Glutamatergic neuron (in vitro differentiated cells): ENCODE results near the gene GDPD5. TPM values are rescaled to one million over a fixed set of nuclear protein-coding genes. Genes with fewer than 3 reads are reported as not detected.

Experiments
- DNase-seq: peaks from one replicate; pipeline ENCODE4 v3.0.0; 2022
- H3K27ac Mint-ChIP-seq: one replicate; pipeline ENCODE4 v1.8.0; 2020; ENCODE audit warnings: mild to moderate bottlenecking, mixed read lengths, inconsistent platforms; ENCODE audit not compliant: unreplicated experiment
- H3K27me3 Mint-ChIP-seq: one replicate; pipeline ENCODE4 v1.8.0; 2020; ENCODE audit warnings: mild to moderate bottlenecking, moderate library complexity, mixed read lengths, inconsistent platforms; ENCODE audit not compliant: unreplicated experiment
- H3K36me3 Mint-ChIP-seq: one replicate; pipeline ENCODE4 v1.8.0; 2020; ENCODE audit warnings: mild to moderate bottlenecking, mixed read lengths, inconsistent platforms; ENCODE audit not compliant: unreplicated experiment
- H3K4me1 Mint-ChIP-seq: one replicate; pipeline ENCODE4 v1.8.0; 2020; ENCODE audit warnings: mild to moderate bottlenecking, low read depth, mixed read lengths, inconsistent platforms; ENCODE audit not compliant: unreplicated experiment
- H3K4me3 Mint-ChIP-seq: one replicate; pipeline ENCODE4 v1.8.0; 2020; ENCODE audit warnings: mild to moderate bottlenecking, mixed read lengths, inconsistent platforms; ENCODE audit not compliant: unreplicated experiment
- H3K9me3 Mint-ChIP-seq: one replicate; pipeline ENCODE4 v1.8.0; 2020; ENCODE audit warnings: mild to moderate bottlenecking, moderate library complexity, mixed read lengths, inconsistent platforms; ENCODE audit not compliant: unreplicated experiment
- total RNA-seq: library from RNA; stranded (reverse); fragmentation: NEBNext Ultra II Directional; extraction: Animal tissue kit (Norgen Biotek cat#: 25700); gene quantifications from one replicate; pipeline ENCODE4 v1.2.1, GENCODE V29; 2021; ENCODE audit not compliant: unreplicated experiment
- TF ChIP-seq, protein P1 (sequence below): fragments of 200-600 bp; sonication (generic); IDR thresholded peaks from one replicate; pipeline ENCODE4 v1.5.0; 2021; ENCODE audit not compliant: partially characterized antibody, unreplicated experiment

GDPD5 gene
- total RNA-seq, 1 donor from 2014 or later: 147 TPM

DNA sequence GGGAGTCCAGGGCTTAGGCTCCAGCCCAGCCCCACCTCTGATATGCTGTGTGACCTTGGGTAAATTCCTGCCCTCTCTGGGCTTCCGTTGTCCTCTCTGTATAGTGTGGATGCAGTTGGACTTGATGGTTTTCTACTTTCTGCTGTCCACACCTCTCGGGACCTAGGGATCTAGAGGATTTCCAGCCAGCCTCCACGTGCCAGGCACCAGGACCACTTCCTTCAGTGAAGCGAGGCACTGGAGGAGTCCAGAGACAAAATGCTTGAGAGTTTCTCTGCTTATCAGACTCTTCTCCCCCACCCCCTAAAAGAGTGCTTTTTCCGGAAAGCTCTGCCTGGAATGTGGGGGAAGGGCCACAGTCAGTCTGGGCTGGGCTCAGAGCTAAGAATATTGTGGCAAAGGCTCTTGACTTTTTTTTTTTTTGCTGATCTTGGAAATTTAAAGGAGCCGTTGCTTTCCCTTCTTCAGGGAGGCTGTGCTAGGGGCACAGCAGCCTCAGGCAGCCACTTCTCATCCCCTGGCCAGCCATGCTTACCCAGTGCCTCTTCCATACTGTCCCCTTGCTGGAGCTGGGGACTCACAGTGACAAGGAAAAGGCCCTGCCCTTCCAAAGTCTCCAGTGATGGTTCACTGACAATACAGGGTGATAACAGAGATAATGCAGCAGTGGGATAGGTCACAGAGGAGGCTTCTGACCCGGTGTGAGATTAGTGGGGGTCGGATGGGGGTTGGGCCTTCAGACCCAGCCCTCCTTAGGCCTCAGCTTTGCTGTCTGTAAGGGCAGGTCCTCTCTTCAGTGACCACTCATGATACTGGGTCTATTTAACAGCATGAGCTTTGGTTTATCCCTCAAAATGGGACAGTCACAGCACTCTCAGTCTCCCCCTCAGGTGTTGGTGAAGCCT is 33.5 kb upstream of the GDPD5 start:
- peaks cover 16% of the 10 kb centered on the region for H3K4me1 Mint-ChIP-seq
- peaks cover 9% of the 10 kb centered on the region for H3K27me3 Mint-ChIP-seq
- H3K4me3 Mint-ChIP-seq: no peak overlapping the region
- no peaks in the 10 kb centered on the region for H3K36me3 Mint-ChIP-seq
- no peak overlapping the region for H3K27ac Mint-ChIP-seq
- TF ChIP-seq, protein P1, sequence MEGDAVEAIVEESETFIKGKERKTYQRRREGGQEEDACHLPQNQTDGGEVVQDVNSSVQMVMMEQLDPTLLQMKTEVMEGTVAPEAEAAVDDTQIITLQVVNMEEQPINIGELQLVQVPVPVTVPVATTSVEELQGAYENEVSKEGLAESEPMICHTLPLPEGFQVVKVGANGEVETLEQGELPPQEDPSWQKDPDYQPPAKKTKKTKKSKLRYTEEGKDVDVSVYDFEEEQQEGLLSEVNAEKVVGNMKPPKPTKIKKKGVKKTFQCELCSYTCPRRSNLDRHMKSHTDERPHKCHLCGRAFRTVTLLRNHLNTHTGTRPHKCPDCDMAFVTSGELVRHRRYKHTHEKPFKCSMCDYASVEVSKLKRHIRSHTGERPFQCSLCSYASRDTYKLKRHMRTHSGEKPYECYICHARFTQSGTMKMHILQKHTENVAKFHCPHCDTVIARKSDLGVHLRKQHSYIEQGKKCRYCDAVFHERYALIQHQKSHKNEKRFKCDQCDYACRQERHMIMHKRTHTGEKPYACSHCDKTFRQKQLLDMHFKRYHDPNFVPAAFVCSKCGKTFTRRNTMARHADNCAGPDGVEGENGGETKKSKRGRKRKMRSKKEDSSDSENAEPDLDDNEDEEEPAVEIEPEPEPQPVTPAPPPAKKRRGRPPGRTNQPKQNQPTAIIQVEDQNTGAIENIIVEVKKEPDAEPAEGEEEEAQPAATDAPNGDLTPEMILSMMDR: no peak
- peaks cover 10% of the 10 kb centered on the region for H3K9me3 Mint-ChIP-seq
- DNase-seq: no peak

DNA sequence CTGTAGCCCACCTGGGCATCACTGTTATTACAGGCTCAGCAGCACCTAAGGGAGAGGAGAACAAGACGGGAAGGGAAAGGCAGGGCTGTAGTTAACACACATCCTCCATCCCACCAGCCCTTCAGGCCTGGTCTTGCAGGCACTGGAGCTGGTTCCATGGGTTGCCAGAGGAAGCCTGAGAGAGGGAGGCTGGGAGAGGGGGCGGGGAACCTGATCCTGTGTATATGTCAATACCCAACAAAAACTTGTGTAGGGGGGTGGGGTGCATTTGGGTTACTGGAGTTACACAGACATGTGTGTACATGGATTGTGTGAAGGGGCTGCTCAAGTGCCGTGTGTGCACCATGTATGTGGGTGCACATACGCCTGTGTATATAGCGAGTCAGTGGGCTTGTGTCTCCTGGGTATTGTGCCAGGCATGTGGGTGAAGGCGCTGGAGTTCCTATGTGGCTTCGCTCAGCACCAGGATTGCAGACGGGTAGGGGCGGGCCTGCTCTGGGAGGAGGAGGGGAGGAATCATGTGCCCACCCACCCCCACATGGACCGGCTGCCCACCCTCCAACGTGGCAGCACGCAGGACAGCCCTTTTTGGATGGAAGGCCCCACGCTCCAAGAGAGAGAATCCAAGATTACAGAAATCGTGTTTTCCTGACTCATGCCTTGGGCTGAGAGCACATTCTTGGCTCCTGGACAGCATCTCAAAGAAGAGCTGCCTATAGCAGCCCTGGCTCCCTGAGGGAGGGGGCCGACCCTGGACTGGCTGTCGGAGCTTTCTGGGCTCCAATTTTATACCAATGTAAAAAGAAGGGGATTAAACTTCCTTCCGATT is 32.1 kb upstream of the GDPD5 start:
- Mint-ChIP-seq H3K9me3 (peaks cover 10% of the 10 kb centered on the region), H3K36me3 (no peaks in the 10 kb centered on the region), H3K4me1 (peaks cover 8% of the 10 kb centered on the region), H3K4me3 (no peak overlapping the region), H3K27ac (no peak overlapping the region), H3K27me3 (peaks cover 1% of the 10 kb centered on the region)
- TF ChIP-seq, protein P1: no peak
- no peak for DNase-seq

DNA sequence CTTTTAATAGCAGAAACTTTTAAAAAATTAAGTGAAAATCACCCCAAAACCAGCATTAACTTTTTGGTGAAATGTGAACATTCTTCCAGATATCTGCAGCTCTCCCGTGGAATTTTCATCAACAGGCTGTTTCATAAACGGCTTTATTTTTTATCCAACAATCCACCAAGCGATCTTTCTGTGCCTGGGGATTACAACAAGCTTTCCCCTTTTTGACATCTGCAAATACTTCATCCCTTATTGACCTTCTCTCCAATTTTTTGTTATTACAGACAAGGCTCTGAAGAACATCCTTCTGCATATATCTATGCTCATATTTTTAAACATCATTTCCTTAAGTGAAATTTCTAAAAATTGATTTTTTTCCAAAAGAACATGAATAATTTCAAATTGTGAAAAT is 30.5 kb upstream of the GDPD5 start:
- TF ChIP-seq, protein P1: no peak
- no peaks in the 10 kb centered on the region for H3K36me3 Mint-ChIP-seq
- DNase-seq: no peak
- no peak overlapping the region for H3K27ac Mint-ChIP-seq
- H3K9me3 Mint-ChIP-seq: peaks cover 5% of the 10 kb centered on the region
- no peak overlapping the region for H3K4me3 Mint-ChIP-seq
- peaks cover 3% of the 10 kb centered on the region for H3K4me1 Mint-ChIP-seq
- no peaks in the 10 kb centered on the region for H3K27me3 Mint-ChIP-seq

DNA sequence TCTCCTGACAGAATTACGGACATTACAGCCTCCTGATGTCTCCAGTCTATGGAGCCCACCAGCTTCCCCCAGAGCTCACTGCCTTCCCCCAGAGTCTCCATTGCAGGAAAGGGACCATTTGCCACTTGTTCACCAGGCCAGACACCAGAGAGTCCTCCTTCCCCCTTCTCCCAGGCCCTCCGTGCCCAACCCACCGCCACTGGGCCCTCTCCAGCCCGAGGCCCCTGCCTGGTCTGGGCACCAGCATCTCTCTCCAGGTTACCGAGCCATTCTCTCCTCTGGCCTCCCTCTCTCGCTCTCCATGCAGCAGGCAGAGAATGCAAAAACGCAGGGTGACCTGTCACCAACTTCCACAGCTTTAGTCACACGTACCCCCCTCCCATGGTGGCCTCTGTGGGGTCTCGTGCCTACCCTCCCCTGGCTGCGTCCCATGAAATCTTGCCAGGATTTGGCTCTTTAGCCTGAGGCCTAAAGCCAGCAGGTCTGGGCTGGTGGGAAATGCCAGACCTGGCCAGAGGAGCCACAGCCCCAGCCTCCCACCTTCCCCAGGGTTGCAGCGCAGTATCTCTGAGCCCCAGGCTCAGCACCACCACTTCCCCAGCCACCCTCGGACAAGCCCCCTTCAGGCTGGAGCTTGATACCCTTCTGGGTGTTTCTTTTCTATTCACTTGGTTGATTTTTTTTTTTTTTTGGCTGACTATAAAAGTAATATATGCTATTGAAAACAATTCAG is 29.5 kb upstream of the GDPD5 start:
- no peaks in the 10 kb centered on the region for H3K36me3 Mint-ChIP-seq
- peaks cover 5% of the 10 kb centered on the region for H3K9me3 Mint-ChIP-seq
- TF ChIP-seq, protein P1: no peak
- no peak overlapping the region for H3K4me3 Mint-ChIP-seq
- H3K4me1 Mint-ChIP-seq: peaks cover 3% of the 10 kb centered on the region
- no peaks in the 10 kb centered on the region for H3K27me3 Mint-ChIP-seq
- peak overlapping the region; percentile 54 for H3K27ac Mint-ChIP-seq
- no peak for DNase-seq
